GM18502 (cell line): Measurements from ENCODE around the gene RRAS2.

ENCODE experiments used
- ATAC-seq: cut with Tn5 transposase; IDR thresholded peaks from one replicate; pipeline ENCODE4 v1.9.1; 2021; ENCODE audit warnings: mild to moderate bottlenecking; ENCODE audit not compliant: unreplicated experiment, poor library complexity

Gene RRAS2

GRCh38 chr11:14235701-14236100 lies 123.3 kb downstream of the RRAS2 start:
- no peak for ATAC-seq

- no peak for ATAC-seq
Measured at GRCh38 chr11:14234446-14234845, 124.5 kb downstream of the RRAS2 start.

GRCh38 chr11:14232652-14233051 lies 126.3 kb downstream of the RRAS2 start:
- no peak for ATAC-seq

GRCh38 chr11:14230407-14230806 lies 128.6 kb downstream of the RRAS2 start:
- no peak for ATAC-seq

- no peak for ATAC-seq
Measured at GRCh38 chr11:14229472-14229871, 129.5 kb downstream of the RRAS2 start.

- no peak for ATAC-seq
Measured at GRCh38 chr11:14228356-14228755, 130.6 kb downstream of the RRAS2 start.
